Measurements from ENCODE around the gene EFCAB6. TPM values are rescaled to one million over a fixed set of nuclear protein-coding genes. Genes with fewer than 3 reads are reported as not detected.

EFCAB6 gene
- total and polyA plus RNA-seq, 2 of the 13 experiments (the other 11 are each of a cell fraction or from before 2014, with no cell fraction given), result not detected

GRCh38 chr22:43838571-43839307 is 26.6 kb upstream of the EFCAB6 start:
- DNase-seq (ENCODE audit: low spot score), result no peak
- 51% methylated on average over 9 of the region's 25 CpGs for WGBS (ENCODE audit: low lambda C conversion rate)
- in situ Hi-C loops (cut with HindIII; ENCODE audit: extremely low pct_ligation_motif_present, low pct_unique_long_range_greater_than_20kb), result no loop called here
- no peak for ATAC-seq
- BruUV-seq (replicated peaks), result no TSS peak
- CTCF ChIA-PET (ENCODE audit: low intra/inter-chr PET ratio, low total read pairs), result no interaction called here
- POLR2A ChIA-PET, result no interaction called here
- FAIRE-seq, result no peak
- intact Hi-C loops (cut with micrococcal nuclease; ENCODE audit: unreplicated experiment), result no loop called here
- H3K4me2 ChIP-seq (ENCODE audit: low read depth, low read length), result no peak overlapping the region
- H3K4me1 ChIP-seq (ENCODE audit: insufficient read depth, low read length), result no peaks in the 10 kb centered on the region
- H3K9ac ChIP-seq (ENCODE audit: insufficient read depth, low read depth, low read length), result no peak overlapping the region
- no peaks in the 10 kb centered on the region for H3K9me3 ChIP-seq (ENCODE audit: low read length)
- H3K36me3 ChIP-seq (replicated peaks in 1 of 2; ENCODE audit: control insufficient read depth in 1 of 2, insufficient read depth in 2 of 2, low read length in 2 of 2), result no peaks in the 10 kb centered on the region
- H4K20me1 ChIP-seq (ENCODE audit: insufficient read depth, low read length), result no peaks in the 10 kb centered on the region
- H3K79me2 ChIP-seq (ENCODE audit: insufficient read depth, low read length), result no peaks in the 10 kb centered on the region
- peaks cover 3 to 31% of the 10 kb centered on the region in 2 experiments; a peak in 4 of 5 replicates for H3K27me3 ChIP-seq (ENCODE audit: control insufficient read depth in 1 of 2, insufficient read depth in 2 of 2, low read length in 2 of 2)
- no peak overlapping the region for H3K27ac ChIP-seq (ENCODE audit: extremely low read length, insufficient read depth, low read length)
- no peak overlapping the region for H3K4me3 ChIP-seq (replicated peaks in 1 of 3; ENCODE audit: insufficient read depth in 1 of 3, low read depth in 2 of 3, low read length in 3 of 3)
- H2AFZ ChIP-seq (ENCODE audit: low read length), result no peak overlapping the region
- TF ChIP-seq MAX (IDR thresholded peaks at IDR 0.05) (no peak), GMEB1 (CRISPR knock-in tag; IDR thresholded peaks at IDR 0.05; ENCODE audit: borderline replicate concordance) (no peak), SNAPC4 (CRISPR knock-in tag; IDR thresholded peaks at IDR 0.05) (no peak), ZSCAN12 (CRISPR knock-in tag; IDR thresholded peaks at IDR 0.05) (no peak), THRA (CRISPR knock-in tag; IDR thresholded peaks at IDR 0.05; ENCODE audit: borderline replicate concordance) (no peak), ZNF20 (CRISPR knock-in tag; IDR thresholded peaks at IDR 0.05) (no peak), RERE (CRISPR knock-in tag; IDR thresholded peaks at IDR 0.05; ENCODE audit: low read depth) (no peak), ZNF737 (CRISPR knock-in tag; IDR thresholded peaks at IDR 0.05; ENCODE audit: borderline replicate concordance) (no peak), ZBTB7A (CRISPR knock-in tag; IDR thresholded peaks at IDR 0.05) (no peak)

Data from HepG2 (cell line).